ENCODE measurements around the gene PDZD4. TPM values are rescaled to one million over a fixed set of nuclear protein-coding genes. Genes with fewer than 3 reads are reported as not detected.

Gene PDZD4
- total and polyA plus RNA-seq, 2 of the 4 experiments (the other 2 are of a cell fraction), result under 0.01 to 0.38 TPM

- Histone ChIP-seq H3K79me1 (ENCODE audit: low read depth in 1 of 2, low read length in 2 of 2) (no peaks in the 10 kb centered on the region), H3K4me2 (ENCODE audit: low read depth, low read length) (no peak overlapping the region)
- ATAC-seq (ENCODE audit: low read depth), result no peak
Observed at GRCh38 chrX:153829549-153829798, 870 bp downstream of the PDZD4 start.

More at GRCh38 chrX:153829549-153829798, 870 bp downstream of the PDZD4 start:
- no peak overlapping the region for H3K4ac ChIP-seq (ENCODE audit: low read depth, low read length)
- no peak overlapping the region for H3K27ac ChIP-seq (ENCODE audit: insufficient read depth, low read length)
- no peak overlapping the region for H2BK20ac ChIP-seq (ENCODE audit: low read depth, low read length)
- no peak overlapping the region for H2BK120ac ChIP-seq (ENCODE audit: low read depth, low read length)
- no peaks in the 10 kb centered on the region for H3K36me3 ChIP-seq (ENCODE audit: control insufficient read depth, insufficient read depth, low read length)
- dilution Hi-C loops (cut with HindIII; ENCODE audit: low sequenced_read_pairs, unreplicated experiment) (no loop called here), intact Hi-C loops (cut with micrococcal nuclease) (loop anchor here (2.0 kb wide), 1 partner anchor 71 kb away; no protein-coding TSS in a partner anchor), in situ Hi-C loops (cut with MboI; ENCODE audit: low sequenced_read_pairs) (no loop called here)
- H4K8ac ChIP-seq (ENCODE audit: low read depth in 2 of 2, low read length in 2 of 2), result no peak overlapping the region
- POLR2A ChIA-PET (ENCODE audit: unreplicated experiment), result no interaction called here
- no peak overlapping the region for H3K18ac ChIP-seq (ENCODE audit: low read depth, low read length)
- H2AK9ac ChIP-seq (replicated peaks; ENCODE audit: low read depth, low read length, poor library complexity), result no peak overlapping the region
- H3K14ac ChIP-seq (replicated peaks; ENCODE audit: low read depth, low read length), result no peak overlapping the region
- no peak overlapping the region for H3K56ac ChIP-seq (ENCODE audit: extremely low read depth, insufficient read depth, low read length)
- CTCF ChIA-PET, result no interaction called here
- H3K23ac ChIP-seq (ENCODE audit: low read depth, low read length), result no peak overlapping the region
- no peak overlapping the region for H4K91ac ChIP-seq (ENCODE audit: insufficient read depth, low read depth, low read length)
- H3K27me3 ChIP-seq (ENCODE audit: control insufficient read depth, insufficient read depth, low read length), result peaks cover 53% of the 10 kb centered on the region
- no peak for DNase-seq
- no peak overlapping the region for H3K4me3 ChIP-seq (ENCODE audit: insufficient read depth, low read depth, low read length)
- no peak overlapping the region for H2AFZ ChIP-seq (replicated peaks; ENCODE audit: low read length, poor library complexity)
- peaks cover 18% of the 10 kb centered on the region; the same call in 1 of the 2 replicates for H3K9me3 ChIP-seq (ENCODE audit: control insufficient read depth, insufficient read depth, low read length)
- 21% methylated on average over 13 of the region's 27 CpGs; no CpG with 5 or more reads in 1 of the 2 experiments for WGBS, 2 experiments (ENCODE audit: extremely low coverage in 2 of 2, insufficient read length in 1 of 2)
- H4K20me1 ChIP-seq (ENCODE audit: insufficient read depth, low read length), result no peaks in the 10 kb centered on the region; the same call in 1 of the 2 replicates
- no peak overlapping the region for H4K5ac ChIP-seq (ENCODE audit: low read depth, low read length)
- H2BK15ac ChIP-seq (ENCODE audit: low read depth, low read length), result no peak overlapping the region
- BruUV-seq (replicated peaks), result no TSS peak
- H3K4me1 ChIP-seq (ENCODE audit: control insufficient read depth, insufficient read depth, low read length), result no peaks in the 10 kb centered on the region
- no peak overlapping the region for H3K9ac ChIP-seq (ENCODE audit: low read depth, low read length)
- TF ChIP-seq NFE2L2 (IDR thresholded peaks at IDR 0.05; ENCODE audit: low read depth, low read length) (no peak), CHD1 (IDR thresholded peaks at IDR 0.05; ENCODE audit: low read depth, low read length) (no peak), RAD21 (IDR thresholded peaks at IDR 0.05; ENCODE audit: low read length) (no peak), FOS (IDR thresholded peaks at IDR 0.05; ENCODE audit: low read depth, low read length) (no peak), CTCF (conservative IDR thresholded peaks at IDR 0.05; ENCODE audit: low read depth, low read length) (no peak), USF2 (IDR thresholded peaks at IDR 0.05; ENCODE audit: low read depth, low read length) (no peak)
- H2AK5ac ChIP-seq (ENCODE audit: low read depth, low read length), result no peak overlapping the region
- no peak overlapping the region for H2BK5ac ChIP-seq (ENCODE audit: low read depth, low read length, poor library complexity, severe bottlenecking)
- no peaks in the 10 kb centered on the region for H3K9me1 ChIP-seq (ENCODE audit: insufficient read depth, low read length)

Measured in IMR-90 (cell line).